ENCODE results near the gene DAB2IP. TPM values are rescaled to one million over a fixed set of nuclear protein-coding genes. Genes with fewer than 3 reads are reported as not detected.

Gene DAB2IP
- total RNA-seq, 1 donor from 2014 or later: 38.0 TPM

- no peaks in the 10 kb centered on the region for H3K36me3 ChIP-seq (ENCODE audit: control insufficient read depth, insufficient read depth, low read length)
- H3K4me3 ChIP-seq (ENCODE audit: low read depth, low read length): peak overlapping the region; percentile 68
- TF ChIP-seq CTCF (IDR thresholded peaks at IDR 0.05; ENCODE audit: insufficient read depth, low read length, poor library complexity, severe bottlenecking): no peak
- H3K27me3 ChIP-seq (ENCODE audit: control insufficient read depth, insufficient read depth, low read length): peaks cover 3% of the 10 kb centered on the region
- DNase-seq (ENCODE audit: low read depth): no peak
Observed at GRCh38 chr9:121652021-121652837, 795 bp downstream of the DAB2IP start.

GRCh38 chr9:121652838-121653231 lies 1.4 kb downstream of the DAB2IP start:
- H3K27me3 ChIP-seq (ENCODE audit: control insufficient read depth, insufficient read depth, low read length): peaks cover 3% of the 10 kb centered on the region
- no peaks in the 10 kb centered on the region for H3K36me3 ChIP-seq (ENCODE audit: control insufficient read depth, insufficient read depth, low read length)
- no peak for DNase-seq (ENCODE audit: low read depth)
- no peak for TF ChIP-seq CTCF (IDR thresholded peaks at IDR 0.05; ENCODE audit: insufficient read depth, low read length, poor library complexity, severe bottlenecking)
- peak overlapping the region; percentile 68 for H3K4me3 ChIP-seq (ENCODE audit: low read depth, low read length)

- no peaks in the 10 kb centered on the region for H3K36me3 ChIP-seq (ENCODE audit: control insufficient read depth, insufficient read depth, low read length)
- peaks cover 3% of the 10 kb centered on the region for H3K27me3 ChIP-seq (ENCODE audit: control insufficient read depth, insufficient read depth, low read length)
- H3K4me3 ChIP-seq (ENCODE audit: low read depth, low read length): no peak overlapping the region
- TF ChIP-seq CTCF (IDR thresholded peaks at IDR 0.05; ENCODE audit: insufficient read depth, low read length, poor library complexity, severe bottlenecking): no peak
- DNase-seq (ENCODE audit: low read depth): no peak
Observed at GRCh38 chr9:121654499-121655140, 3.2 kb downstream of the DAB2IP start.

GRCh38 chr9:121655231-121655755 lies 3.9 kb downstream of the DAB2IP start:
- H3K27me3 ChIP-seq (ENCODE audit: control insufficient read depth, insufficient read depth, low read length): peaks cover 3% of the 10 kb centered on the region

GRCh38 chr9:121656941-121657470 lies 5.6 kb downstream of the DAB2IP start:
- H3K27me3 ChIP-seq (ENCODE audit: control insufficient read depth, insufficient read depth, low read length): peaks cover 3% of the 10 kb centered on the region
- no peak overlapping the region for H3K4me3 ChIP-seq (ENCODE audit: low read depth, low read length)
- H3K36me3 ChIP-seq (ENCODE audit: control insufficient read depth, insufficient read depth, low read length): no peaks in the 10 kb centered on the region
- TF ChIP-seq CTCF (IDR thresholded peaks at IDR 0.05; ENCODE audit: insufficient read depth, low read length, poor library complexity, severe bottlenecking): no peak
- no peak for DNase-seq (ENCODE audit: low read depth)

More at GRCh38 chr9:121655231-121655755, 3.9 kb downstream of the DAB2IP start:
- no peak for TF ChIP-seq CTCF (IDR thresholded peaks at IDR 0.05; ENCODE audit: insufficient read depth, low read length, poor library complexity, severe bottlenecking)
- DNase-seq (ENCODE audit: low read depth): no peak
- Histone ChIP-seq H3K36me3 (ENCODE audit: control insufficient read depth, insufficient read depth, low read length) (no peaks in the 10 kb centered on the region), H3K4me3 (ENCODE audit: low read depth, low read length) (no peak overlapping the region)
